GM23338 (cell line): ENCODE measurements around the gene PROS1. TPM values are rescaled to one million over a fixed set of nuclear protein-coding genes. Genes with fewer than 3 reads are reported as not detected.

Source experiments
- ATAC-seq: fragments of 200-7000 bp; cut with Tn5 transposase; 3 replicates; pipeline ENCODE4 v1.9.1; 2020
- DNase-seq: peaks from one replicate; pipeline ENCODE4 v3.0.0-alpha.2; 2015; ENCODE audit warnings: low spot score
- H2AFZ ChIP-seq: fragments of 200-600 bp; sonication (generic); 2 replicates; pipeline ENCODE4 v1.8.0; 2016; ENCODE audit warnings: antibody characterized with exemption, mild to moderate bottlenecking, moderate library complexity
- H3F3A ChIP-seq: fragments of 200-600 bp; sonication (generic); replicated peaks from 2 replicates; pipeline ENCODE4 v1.8.0; 2017; ENCODE audit warnings: antibody characterized with exemption, mixed run types, low read depth
- H3K27ac ChIP-seq: fragments of 200-600 bp; sonication (generic); 2 replicates; pipeline ENCODE4 v1.6.1; 2016; ENCODE audit warnings: low read depth
- H3K27me3 ChIP-seq: fragments of 200-600 bp; sonication (generic); 2 replicates; pipeline ENCODE4 v1.8.0; 2016; ENCODE audit warnings: mild to moderate bottlenecking, mixed run types, moderate library complexity; ENCODE audit not compliant: insufficient read depth
- H3K36me3 ChIP-seq: fragments of 200-600 bp; sonication (generic); 2 replicates; pipeline ENCODE4 v1.8.0; 2016; ENCODE audit warnings: mild to moderate bottlenecking; ENCODE audit not compliant: insufficient read depth
- H3K4me1 ChIP-seq: fragments of 200-600 bp; sonication (generic); 2 replicates; pipeline ENCODE4 v1.8.0; 2016; ENCODE audit warnings: mild to moderate bottlenecking, moderate library complexity; ENCODE audit not compliant: insufficient read depth
- H3K4me2 ChIP-seq: fragments of 200-600 bp; sonication (generic); 2 replicates; pipeline ENCODE4 v1.7.1; 2017; ENCODE audit warnings: mixed run types
- H3K4me3 ChIP-seq: fragments of 200-600 bp; sonication (generic); 2 replicates; pipeline ENCODE4 v1.6.1; 2016; ENCODE audit warnings: mixed run types
- H3K79me2 ChIP-seq: fragments of 200-600 bp; sonication (generic); replicated peaks from 2 replicates; pipeline ENCODE4 v1.8.0; 2017; ENCODE audit warnings: mild to moderate bottlenecking; ENCODE audit not compliant: insufficient read depth
- H3K9me2 ChIP-seq: fragments of 200-600 bp; sonication (generic); 2 replicates; pipeline ENCODE4 v1.8.0; 2017; ENCODE audit not compliant: insufficient read depth
- H4K20me1 ChIP-seq: fragments of 200-600 bp; sonication (generic); replicated peaks from 2 replicates; pipeline ENCODE4 v1.8.0; 2017; ENCODE audit warnings: mild to moderate bottlenecking; ENCODE audit not compliant: insufficient read depth
- H3K27ac Mint-ChIP-seq: 2 replicates; pipeline ENCODE4 v1.8.0; 2020; ENCODE audit warnings: inconsistent platforms, mild to moderate bottlenecking, moderate library complexity, mixed read lengths
- H3K27me3 Mint-ChIP-seq: 3 replicates; pipeline ENCODE4 v1.8.0; 2022; ENCODE audit warnings: low read depth, mild to moderate bottlenecking, moderate library complexity, mixed read lengths, inconsistent platforms; ENCODE audit not compliant: insufficient read depth, poor library complexity
- H3K36me3 Mint-ChIP-seq: 3 replicates; pipeline ENCODE4 v1.8.0; 2021; ENCODE audit warnings: low read depth, mild to moderate bottlenecking, inconsistent platforms, moderate library complexity, mixed read lengths
- H3K4me1 Mint-ChIP-seq: 3 replicates; pipeline ENCODE4 v1.8.0; 2020; ENCODE audit warnings: mild to moderate bottlenecking, inconsistent platforms, mixed read lengths
- H3K4me3 Mint-ChIP-seq: 3 replicates; pipeline ENCODE4 v1.8.0; 2021; ENCODE audit warnings: moderate library complexity, mild to moderate bottlenecking, inconsistent platforms, mixed read lengths
- H3K9me3 Mint-ChIP-seq: 3 replicates; pipeline ENCODE4 v1.8.0; 2020; ENCODE audit warnings: moderate library complexity, mild to moderate bottlenecking, inconsistent platforms, mixed read lengths
- CREB1 ChIP-seq: fragments of 250-450 bp; sonication (Bioruptor Pico); IDR thresholded peaks from 2 replicates; pipeline ENCODE4 v1.5.0; 2020; ENCODE audit warnings: low read depth, mild to moderate bottlenecking, moderate library complexity
- EZH2 ChIP-seq: fragments of 200-600 bp; sonication (generic); IDR thresholded peaks from one replicate; pipeline ENCODE4 v1.8.0; 2017; ENCODE audit warnings: antibody characterized with exemption, mild to moderate bottlenecking, low read depth; ENCODE audit not compliant: unreplicated experiment
- EZH2phosphoT487 ChIP-seq: fragments of 200-600 bp; sonication (generic); IDR thresholded peaks from one replicate; pipeline ENCODE4 v1.8.1; 2018; ENCODE audit warnings: antibody characterized with exemption; ENCODE audit not compliant: unreplicated experiment
- JUNB ChIP-seq: IDR thresholded peaks from one replicate; pipeline ENCODE4 v1.6.1; 2016; ENCODE audit warnings: antibody characterized with exemption; ENCODE audit not compliant: unreplicated experiment
- NANOG ChIP-seq: IDR thresholded peaks from 2 replicates; pipeline ENCODE4 v1.6.1; 2016; ENCODE audit warnings: antibody characterized with exemption, borderline replicate concordance
- POLR2AphosphoS5 ChIP-seq: IDR thresholded peaks from 2 replicates; pipeline ENCODE4 v1.6.1; 2016; ENCODE audit warnings: antibody characterized with exemption, low read depth
- REST ChIP-seq: IDR thresholded peaks from one replicate; pipeline ENCODE4 v1.6.1; 2018; ENCODE audit warnings: antibody characterized with exemption; ENCODE audit not compliant: unreplicated experiment
- STAT1 ChIP-seq: IDR thresholded peaks from one replicate; pipeline ENCODE4 v1.6.1; 2016; ENCODE audit warnings: antibody characterized with exemption; ENCODE audit not compliant: unreplicated experiment
- ZNF114 ChIP-seq: fragments of 250-450 bp; sonication (Bioruptor Pico); IDR thresholded peaks from 2 replicates; pipeline ENCODE4 v1.5.0; 2020; ENCODE audit warnings: mild to moderate bottlenecking, moderate library complexity
- ZNF331 ChIP-seq: fragments of 250-450 bp; sonication (Bioruptor Pico); IDR thresholded peaks from 2 replicates; pipeline ENCODE4 v1.5.0; 2020; ENCODE audit warnings: low read depth, mild to moderate bottlenecking, moderate library complexity
- ZNF462 ChIP-seq: fragments of 250-450 bp; sonication (Bioruptor Pico); IDR thresholded peaks from 2 replicates; pipeline ENCODE4 v1.5.0; 2020; ENCODE audit warnings: mild to moderate bottlenecking, moderate library complexity
- polyA plus RNA-seq: library from polyadenylated mRNA; unstranded; fragments of >200 nt; fragmentation: Nextera tagmentation; extraction: Ambion mirVana; gene quantifications from 2 replicates; pipeline ENCODE4 v1.2.1, GENCODE V29; 2016
- total RNA-seq: library from RNA; depleted of rRNA; stranded (reverse); fragments of >200 nt; shearing (Covaris generic); gene quantifications from 2 replicates; pipeline ENCODE4 v1.2.3, GENCODE V29; 2014
- TF ChIP-seq, protein P1 (sequence below), 2 experiments: fragments of 200-600 bp in 1 of 2; sonication (generic) in 1 of 2; conservative IDR thresholded peaks; 2 replicates each; pipeline versions ENCODE4 v1.5.1 to v1.6.1; 2016 to 2017; ENCODE audit warnings: antibody characterized with exemption in 2 of 2, low read depth in 2 of 2, mild to moderate bottlenecking in 2 of 2, moderate library complexity in 1 of 2
- TF ChIP-seq, protein P2 (sequence below): IDR thresholded peaks from 2 replicates; pipeline ENCODE4 v1.6.1; 2016; ENCODE audit warnings: antibody characterized with exemption

PROS1 gene
- total and polyA plus RNA-seq, 2 experiments from 2014 or later: 1.8 to 4.1 TPM

GRCh38 chr3:93992207-93992606, 18.5 kb upstream of the PROS1 start (continued):
- TF ChIP-seq EZH2phosphoT487 (no peak), POLR2AphosphoS5 (no peak), JUNB (no peak), STAT1 (no peak), ZNF114 (CRISPR knock-in tag) (no peak), ZNF331 (no peak), CREB1 (CRISPR knock-in tag) (no peak)
- TF ChIP-seq, protein P1, sequence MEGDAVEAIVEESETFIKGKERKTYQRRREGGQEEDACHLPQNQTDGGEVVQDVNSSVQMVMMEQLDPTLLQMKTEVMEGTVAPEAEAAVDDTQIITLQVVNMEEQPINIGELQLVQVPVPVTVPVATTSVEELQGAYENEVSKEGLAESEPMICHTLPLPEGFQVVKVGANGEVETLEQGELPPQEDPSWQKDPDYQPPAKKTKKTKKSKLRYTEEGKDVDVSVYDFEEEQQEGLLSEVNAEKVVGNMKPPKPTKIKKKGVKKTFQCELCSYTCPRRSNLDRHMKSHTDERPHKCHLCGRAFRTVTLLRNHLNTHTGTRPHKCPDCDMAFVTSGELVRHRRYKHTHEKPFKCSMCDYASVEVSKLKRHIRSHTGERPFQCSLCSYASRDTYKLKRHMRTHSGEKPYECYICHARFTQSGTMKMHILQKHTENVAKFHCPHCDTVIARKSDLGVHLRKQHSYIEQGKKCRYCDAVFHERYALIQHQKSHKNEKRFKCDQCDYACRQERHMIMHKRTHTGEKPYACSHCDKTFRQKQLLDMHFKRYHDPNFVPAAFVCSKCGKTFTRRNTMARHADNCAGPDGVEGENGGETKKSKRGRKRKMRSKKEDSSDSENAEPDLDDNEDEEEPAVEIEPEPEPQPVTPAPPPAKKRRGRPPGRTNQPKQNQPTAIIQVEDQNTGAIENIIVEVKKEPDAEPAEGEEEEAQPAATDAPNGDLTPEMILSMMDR (conservative IDR thresholded peaks at IDR 0.05; ENCODE audit: low read depth in 2 of 2): no peak
- TF ChIP-seq, protein P2, sequence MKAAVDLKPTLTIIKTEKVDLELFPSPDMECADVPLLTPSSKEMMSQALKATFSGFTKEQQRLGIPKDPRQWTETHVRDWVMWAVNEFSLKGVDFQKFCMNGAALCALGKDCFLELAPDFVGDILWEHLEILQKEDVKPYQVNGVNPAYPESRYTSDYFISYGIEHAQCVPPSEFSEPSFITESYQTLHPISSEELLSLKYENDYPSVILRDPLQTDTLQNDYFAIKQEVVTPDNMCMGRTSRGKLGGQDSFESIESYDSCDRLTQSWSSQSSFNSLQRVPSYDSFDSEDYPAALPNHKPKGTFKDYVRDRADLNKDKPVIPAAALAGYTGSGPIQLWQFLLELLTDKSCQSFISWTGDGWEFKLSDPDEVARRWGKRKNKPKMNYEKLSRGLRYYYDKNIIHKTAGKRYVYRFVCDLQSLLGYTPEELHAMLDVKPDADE: no peak

- Histone ChIP-seq H3K27me3 (no peaks in the 10 kb centered on the region), H3K4me2 (no peak overlapping the region), H3K9me2 (no peaks in the 10 kb centered on the region), H3K27ac (no peak overlapping the region), H3K4me3 (no peak overlapping the region), H3K4me1 (peaks cover 6% of the 10 kb centered on the region), H4K20me1 (0 out of 2 replicates have a peak, but pooled peaks cover 3% of the 10 kb centered on the region), H2AFZ (no peak overlapping the region), H3K36me3 (no peaks in the 10 kb centered on the region), H3K79me2 (peaks cover 50% of the 10 kb centered on the region), H3F3A (no peaks in the 10 kb centered on the region)
- no peaks in the 10 kb centered on the region for H3K9me3 Mint-ChIP-seq
- H3K27ac Mint-ChIP-seq: no peak overlapping the region
- H3K27me3 Mint-ChIP-seq: no peaks in the 10 kb centered on the region
- no peak overlapping the region for H3K4me3 Mint-ChIP-seq
- no peak for DNase-seq
- H3K36me3 Mint-ChIP-seq: peaks cover 1% of the 10 kb centered on the region; the same call in 1 of the 3 replicates
- ATAC-seq: no peak
- peaks cover 5% of the 10 kb centered on the region; the same call in 2 of the 3 replicates for H3K4me1 Mint-ChIP-seq
- TF ChIP-seq POLR2AphosphoS5 (no peak), ZNF114 (CRISPR knock-in tag) (no peak), EZH2phosphoT487 (no peak), EZH2 (no peak), JUNB (no peak), NANOG (no peak), CREB1 (CRISPR knock-in tag) (no peak), ZNF462 (no peak), ZNF331 (no peak), STAT1 (no peak), REST (no peak)
Measured at GRCh38 chr3:93991631-93992030, 17.9 kb upstream of the PROS1 start.
